Neural progenitor cell (in vitro differentiated cells): ENCODE data around the gene PTPN14.

Source experiments
- EZH2 ChIP-seq: fragments of 200-600 bp; sonication (generic); IDR thresholded peaks from 2 replicates; pipeline ENCODE4 v1.6.1; 2017; ENCODE audit warnings: antibody characterized with exemption, mild to moderate bottlenecking, moderate library complexity
- EZH2phosphoT487 ChIP-seq: fragments of 200-600 bp; sonication (generic); IDR thresholded peaks from 2 replicates; pipeline ENCODE4 v1.6.1; 2017; ENCODE audit warnings: antibody characterized with exemption
- TF ChIP-seq, protein P1 (sequence below): fragments of 200-600 bp; sonication (generic); IDR thresholded peaks from 2 replicates; pipeline ENCODE4 v1.5.1; 2017; ENCODE audit warnings: antibody characterized with exemption, mild to moderate bottlenecking

DNA sequence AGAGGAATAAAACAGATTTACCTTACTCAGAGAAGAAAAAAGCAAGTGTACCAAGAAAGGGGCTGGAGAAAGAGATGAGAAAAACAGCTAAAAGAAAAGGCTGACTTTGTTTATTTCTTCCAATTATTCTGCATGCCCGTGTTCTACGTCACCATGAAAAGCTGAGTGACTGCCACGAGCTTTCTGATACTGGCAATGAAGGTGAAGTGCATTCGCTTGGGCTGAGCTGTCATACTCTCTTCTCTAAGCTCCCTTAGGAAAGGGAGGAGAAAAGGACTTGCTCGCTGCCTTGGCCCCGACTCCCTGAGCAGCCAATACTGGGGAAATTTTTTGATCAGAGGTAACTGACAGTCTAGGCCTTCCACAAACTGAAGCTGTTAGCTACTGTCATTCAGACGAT lies 165.1 kb downstream of the PTPN14 start:
- TF ChIP-seq, protein P1, sequence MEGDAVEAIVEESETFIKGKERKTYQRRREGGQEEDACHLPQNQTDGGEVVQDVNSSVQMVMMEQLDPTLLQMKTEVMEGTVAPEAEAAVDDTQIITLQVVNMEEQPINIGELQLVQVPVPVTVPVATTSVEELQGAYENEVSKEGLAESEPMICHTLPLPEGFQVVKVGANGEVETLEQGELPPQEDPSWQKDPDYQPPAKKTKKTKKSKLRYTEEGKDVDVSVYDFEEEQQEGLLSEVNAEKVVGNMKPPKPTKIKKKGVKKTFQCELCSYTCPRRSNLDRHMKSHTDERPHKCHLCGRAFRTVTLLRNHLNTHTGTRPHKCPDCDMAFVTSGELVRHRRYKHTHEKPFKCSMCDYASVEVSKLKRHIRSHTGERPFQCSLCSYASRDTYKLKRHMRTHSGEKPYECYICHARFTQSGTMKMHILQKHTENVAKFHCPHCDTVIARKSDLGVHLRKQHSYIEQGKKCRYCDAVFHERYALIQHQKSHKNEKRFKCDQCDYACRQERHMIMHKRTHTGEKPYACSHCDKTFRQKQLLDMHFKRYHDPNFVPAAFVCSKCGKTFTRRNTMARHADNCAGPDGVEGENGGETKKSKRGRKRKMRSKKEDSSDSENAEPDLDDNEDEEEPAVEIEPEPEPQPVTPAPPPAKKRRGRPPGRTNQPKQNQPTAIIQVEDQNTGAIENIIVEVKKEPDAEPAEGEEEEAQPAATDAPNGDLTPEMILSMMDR: no peak
- TF ChIP-seq EZH2phosphoT487 (no peak), EZH2 (no peak)
